IPS DF 4.7 (cell line): ENCODE measurements around the gene HOXC4.

Source experiments
- DNase-seq: peaks from one replicate; pipeline ENCODE4 v3.0.0-alpha.2; 2013; ENCODE audit warnings: low spot score; ENCODE audit errors: extremely low read depth

The HOXC4 gene

GRCh38 chr12:54053751-54054741 is at the start of gene HOXC4:
TSS of gene HOXC4 (plus strand) at chr12:54053835. CDS start at chr12:54053923, 88 bp downstream.
- DNase-seq, result no peak

DNA sequence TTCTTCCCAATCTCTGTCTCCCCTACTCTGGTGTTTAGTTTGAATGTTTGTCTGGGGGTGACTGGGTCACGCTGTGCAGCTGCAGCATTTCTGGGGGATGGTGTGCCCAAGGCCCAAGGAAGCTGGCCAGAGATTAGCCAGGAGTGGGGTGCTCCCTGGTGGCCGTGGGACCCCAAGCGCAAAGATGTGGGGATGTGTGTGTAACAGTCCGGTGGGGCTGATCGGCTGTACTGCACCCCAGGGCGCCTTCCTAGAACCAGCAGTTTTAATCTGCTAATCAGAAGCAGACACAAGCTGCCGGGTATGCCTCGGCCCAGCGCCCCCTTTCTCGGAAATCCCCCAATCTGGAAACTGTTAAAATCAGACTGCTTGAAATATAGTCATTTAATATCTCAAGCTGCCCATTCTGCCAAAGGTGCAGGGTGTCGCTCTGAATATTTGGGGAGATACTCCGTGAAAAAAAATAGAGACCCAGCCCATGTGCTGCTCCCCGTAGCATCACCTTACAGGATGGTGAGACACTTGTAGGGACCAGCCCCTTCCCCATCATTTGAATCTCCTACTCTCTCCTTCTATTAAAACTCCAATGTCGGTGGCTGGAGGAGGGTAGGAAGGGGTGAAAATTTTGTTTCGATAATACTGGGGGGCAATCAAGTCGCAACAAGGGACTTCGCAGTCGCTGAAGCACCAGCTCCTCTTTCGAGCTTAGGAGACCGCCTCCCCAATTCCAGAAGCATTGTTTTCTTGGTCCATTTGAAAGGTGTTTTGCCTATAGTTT is 49.4 kb upstream of the HOXC4 start:
- DNase-seq, result no peak

GRCh38 chr12:54004841-54005530 is 48.6 kb upstream of the HOXC4 start:
- no peak for DNase-seq

DNA sequence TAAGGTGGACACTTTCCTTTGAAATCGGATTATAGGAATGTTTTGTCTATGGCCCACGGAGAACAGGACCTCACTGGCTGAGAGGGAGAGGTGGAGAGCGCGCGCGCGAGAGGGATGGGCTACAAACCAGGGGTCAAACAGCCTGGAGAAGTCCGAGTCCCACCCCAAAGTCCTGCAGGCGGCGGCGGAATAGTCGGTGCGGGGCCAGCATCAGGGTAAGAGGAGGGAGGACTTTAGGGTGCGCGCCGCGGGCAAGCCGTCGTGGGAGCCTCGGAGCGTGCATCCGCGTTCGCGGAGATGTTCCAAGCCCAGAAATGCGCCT is 48.1 kb upstream of the HOXC4 start:
- no peak for DNase-seq

- DNase-seq, result no peak
Observed at GRCh38 chr12:54005853-54006558, 47.6 kb upstream of the HOXC4 start.

- DNase-seq, result no peak
Observed at GRCh38 chr12:54006559-54007220, 46.9 kb upstream of the HOXC4 start.

DNA sequence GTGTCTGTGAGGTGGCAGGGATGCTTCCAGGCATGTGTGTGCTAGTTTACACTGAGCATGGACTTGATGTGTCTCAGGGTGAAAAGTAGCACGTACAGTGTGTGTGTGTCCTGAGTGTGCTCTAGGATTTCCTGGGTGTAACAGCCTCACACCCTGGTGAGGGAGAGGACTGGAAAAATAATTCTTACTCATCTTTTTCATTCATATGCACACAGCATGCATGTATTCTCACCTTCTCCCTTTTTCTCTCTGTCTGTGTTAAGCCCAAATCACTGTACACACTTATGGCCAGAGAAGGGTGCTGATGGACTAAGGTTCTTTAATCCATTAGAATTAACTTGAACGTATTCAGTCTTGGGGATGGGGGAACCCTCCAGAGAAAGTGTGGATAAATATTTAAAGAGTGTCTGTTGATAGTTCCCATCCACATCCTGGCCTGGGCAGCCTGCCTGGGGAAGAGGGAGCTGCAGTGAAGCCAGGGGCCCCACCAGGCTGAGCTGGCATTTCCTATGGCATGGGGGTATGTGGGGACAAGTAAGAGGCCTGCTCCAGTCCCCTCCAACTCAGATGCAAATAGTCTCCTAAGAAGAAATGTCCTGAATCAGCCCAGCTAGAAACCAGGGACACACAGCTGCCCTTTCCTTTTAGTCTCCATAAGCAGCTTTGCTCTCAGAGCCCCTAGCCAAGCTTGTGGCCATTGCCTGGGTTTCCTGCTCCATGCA is 45.9 kb upstream of the HOXC4 start:
- DNase-seq, result no peak

- no peak for DNase-seq
Observed at GRCh38 chr12:54008260-54008552, 45.4 kb upstream of the HOXC4 start.

DNA sequence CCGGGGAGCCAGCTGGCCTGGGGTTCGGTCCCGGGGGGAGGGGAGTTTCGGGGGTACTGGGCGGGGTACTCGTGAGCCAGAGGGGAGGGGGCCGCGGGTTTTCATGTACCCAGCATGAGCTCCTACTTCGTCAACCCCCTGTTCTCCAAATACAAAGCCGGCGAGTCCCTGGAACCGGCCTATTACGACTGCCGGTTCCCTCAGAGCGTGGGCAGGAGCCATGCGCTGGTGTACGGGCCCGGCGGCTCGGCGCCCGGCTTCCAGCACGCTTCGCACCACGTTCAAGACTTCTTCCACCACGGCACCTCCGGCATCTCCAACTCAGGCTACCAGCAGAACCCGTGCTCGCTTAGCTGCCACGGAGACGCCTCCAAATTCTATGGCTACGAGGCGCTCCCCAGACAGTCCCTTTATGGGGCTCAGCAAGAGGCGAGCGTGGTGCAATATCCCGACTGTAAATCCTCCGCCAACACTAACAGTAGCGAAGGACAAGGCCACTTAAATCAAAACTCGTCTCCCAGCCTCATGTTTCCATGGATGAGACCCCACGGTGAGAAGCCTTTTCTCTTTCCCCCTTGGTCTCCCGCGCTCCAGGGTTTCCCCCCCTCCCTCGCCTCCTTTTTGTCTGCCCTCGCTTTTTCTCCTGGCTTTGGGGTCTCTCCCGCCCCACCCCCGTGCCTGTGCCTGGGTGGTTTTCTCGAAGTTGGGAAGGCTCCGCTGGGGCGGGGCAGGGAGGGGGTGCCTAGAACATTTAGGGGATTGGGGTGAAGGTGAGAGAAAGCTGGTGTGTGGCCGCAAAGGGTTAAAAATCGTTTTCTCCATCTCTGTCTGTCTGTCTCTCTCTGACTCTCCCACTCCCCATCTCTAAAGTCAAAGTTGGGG is 44.2 kb upstream of the HOXC4 start:
- DNase-seq, result no peak

DNA sequence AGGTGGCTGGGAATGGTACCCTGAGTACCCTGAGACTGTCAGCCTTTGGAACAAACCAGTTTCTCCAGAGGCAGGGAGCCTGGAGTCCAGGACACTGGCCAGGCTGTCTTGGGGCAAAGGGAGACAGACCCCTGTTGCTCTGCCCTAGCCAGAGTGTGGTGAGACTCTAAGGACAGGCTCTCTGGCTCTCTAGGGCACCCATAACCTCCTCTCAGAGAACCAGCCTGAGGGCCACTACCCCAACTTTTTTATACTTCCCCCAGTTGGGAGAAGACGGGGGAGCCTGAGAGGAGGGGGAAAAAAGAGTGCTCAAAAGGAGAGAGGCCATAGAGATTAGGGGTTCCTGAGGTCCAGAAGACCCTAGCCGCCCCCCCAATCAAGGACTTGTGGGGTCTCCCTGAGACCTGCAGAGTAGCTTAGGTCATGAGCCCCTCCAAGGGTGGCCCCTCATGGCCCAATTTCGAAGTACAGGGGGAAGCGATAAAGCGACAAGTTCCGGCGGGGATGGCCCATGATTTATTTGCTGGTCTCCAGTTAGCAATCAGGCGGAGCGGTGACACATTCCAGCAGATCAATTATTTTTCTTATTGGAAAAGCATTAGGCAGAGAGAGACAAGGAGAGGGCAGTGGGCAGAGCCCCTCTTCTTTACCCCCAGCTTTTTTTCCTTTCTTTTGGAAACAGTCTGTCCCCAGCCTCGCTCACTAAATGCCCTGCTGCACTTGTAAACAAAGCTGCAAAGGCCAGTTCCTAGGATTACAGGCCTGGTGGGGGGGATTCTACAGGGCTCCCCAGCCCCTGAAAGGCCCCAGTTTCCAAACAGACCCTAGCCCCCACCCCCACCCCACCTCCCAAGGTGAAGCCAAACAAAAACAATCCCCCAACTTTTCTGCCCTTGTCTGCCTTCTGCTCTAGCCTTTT is 43.3 kb upstream of the HOXC4 start:
- no peak for DNase-seq

GRCh38 chr12:54010972-54011664 is 42.5 kb upstream of the HOXC4 start:
- DNase-seq, result no peak

DNA sequence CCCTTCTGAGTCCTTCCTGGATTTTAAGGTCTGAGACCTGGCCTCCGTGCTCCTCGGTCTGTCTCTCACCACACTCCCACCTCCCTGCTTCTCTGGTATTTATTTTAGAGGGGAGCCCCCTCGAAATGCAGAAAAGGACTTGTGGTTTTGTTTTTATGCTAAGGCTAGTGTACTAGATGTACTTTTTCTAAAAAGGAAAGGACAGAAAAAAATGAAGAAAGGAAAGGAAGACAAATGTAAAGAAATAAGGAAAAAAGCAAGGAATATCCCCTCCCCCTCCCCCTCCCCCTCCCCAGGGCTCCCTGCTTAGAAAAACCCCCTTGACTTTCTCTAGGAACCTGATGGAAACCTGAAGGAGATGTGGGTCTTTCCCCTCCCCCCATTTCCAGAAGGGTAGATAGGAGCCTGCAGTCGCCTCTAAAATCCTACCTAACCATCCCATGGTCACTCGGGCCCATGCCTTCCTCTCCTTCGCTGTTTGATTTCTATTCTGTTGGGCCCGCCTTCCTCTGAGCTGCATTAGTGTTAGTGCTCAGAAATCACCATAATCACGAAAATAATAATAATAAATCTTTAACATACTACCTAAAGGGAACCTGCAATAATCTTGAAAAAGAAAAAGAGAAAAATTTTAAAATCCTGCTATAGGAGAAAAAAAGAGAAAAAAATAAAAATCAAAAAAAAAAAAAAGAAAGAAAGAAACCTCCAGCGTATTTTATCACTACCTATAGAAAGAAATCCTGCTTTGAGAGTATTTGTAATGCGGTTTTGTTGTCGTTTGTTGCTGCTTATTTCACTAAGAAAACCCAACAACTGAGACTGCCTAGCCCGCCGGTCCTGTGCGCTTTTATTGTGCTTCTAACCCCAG is 41.7 kb upstream of the HOXC4 start:
- no peak for DNase-seq

GRCh38 chr12:54012631-54013409 is 40.8 kb upstream of the HOXC4 start:
- no peak for DNase-seq

GRCh38 chr12:54014377-54015017 is 39.1 kb upstream of the HOXC4 start:
- no peak for DNase-seq
